RKO (cell line): ENCODE data around the gene ZNF197.
"Not testable (repeated sequence)": the region's sequence is repeated elsewhere in the genome, so short reads cannot be mapped to it uniquely, and the experiment has no call there.

Source experiments
- DNase-seq: peaks from one replicate; pipeline ENCODE4 v3.0.0-alpha.2; 2016; ENCODE audit warnings: low spot score

The ZNF197 gene

DNA sequence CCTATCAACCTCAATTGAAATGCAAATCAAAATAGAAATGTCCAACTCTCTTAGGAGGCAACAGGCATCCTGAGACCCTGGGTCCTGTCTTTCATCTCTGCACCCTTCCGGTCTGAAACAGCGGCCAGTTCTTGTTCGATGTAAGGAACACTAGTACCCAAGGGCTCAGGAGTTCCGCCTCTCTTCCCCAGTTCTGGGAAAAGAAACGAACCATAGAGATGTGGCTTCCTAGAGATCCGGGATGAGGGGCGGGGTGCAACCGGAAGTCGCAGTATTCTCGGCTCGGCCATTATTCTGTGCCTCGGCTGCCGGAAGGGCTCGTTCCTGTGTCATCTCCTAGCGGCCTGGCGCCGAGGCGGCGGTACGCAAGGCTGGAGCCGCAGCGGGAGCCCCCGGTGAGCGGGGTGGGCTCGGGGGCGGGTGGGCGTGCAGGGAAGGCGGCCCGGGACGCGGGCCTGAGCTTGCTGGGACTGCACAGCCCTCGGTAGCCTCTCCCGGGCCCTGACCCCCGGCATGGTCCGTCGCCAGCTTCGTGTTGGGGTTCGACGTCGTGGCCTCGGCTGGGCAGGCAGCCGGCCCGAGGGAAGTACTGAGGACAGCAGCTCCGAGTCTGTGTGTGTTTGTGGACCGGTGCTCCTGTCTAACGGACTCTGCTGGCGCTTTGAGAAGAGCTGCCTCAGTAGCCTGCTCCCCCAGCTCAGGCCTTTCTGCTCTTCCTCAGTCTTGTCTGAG, at the start of gene ZNF197:
ZNF197 (plus strand) TSS at position 288 of the 732 bp plus-strand sequence. CDS start 4,119 bp downstream, outside the sequence.
- DNase-seq: peak; percentile 93

DNA sequence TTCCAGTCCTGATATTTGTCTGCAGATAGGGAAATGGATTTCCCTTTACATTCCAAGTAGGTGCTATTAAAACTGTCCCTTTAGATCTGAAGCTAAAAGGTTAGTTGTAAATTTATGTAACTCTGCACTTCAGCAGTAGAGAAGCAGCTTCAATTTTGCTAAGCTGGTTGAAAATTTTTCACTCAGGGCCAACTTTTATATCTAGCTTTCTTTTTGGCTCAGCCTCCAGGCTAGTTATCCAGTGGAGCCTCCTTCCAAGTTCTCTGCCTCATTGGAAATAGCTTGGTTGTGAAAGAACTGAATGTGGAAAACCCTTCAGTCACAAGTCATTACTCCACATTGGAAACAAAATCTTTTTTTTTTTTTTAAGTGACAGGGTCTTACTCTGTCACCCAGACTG, 48.2 kb upstream of the ZNF197 start:
- no peak for DNase-seq

DNA sequence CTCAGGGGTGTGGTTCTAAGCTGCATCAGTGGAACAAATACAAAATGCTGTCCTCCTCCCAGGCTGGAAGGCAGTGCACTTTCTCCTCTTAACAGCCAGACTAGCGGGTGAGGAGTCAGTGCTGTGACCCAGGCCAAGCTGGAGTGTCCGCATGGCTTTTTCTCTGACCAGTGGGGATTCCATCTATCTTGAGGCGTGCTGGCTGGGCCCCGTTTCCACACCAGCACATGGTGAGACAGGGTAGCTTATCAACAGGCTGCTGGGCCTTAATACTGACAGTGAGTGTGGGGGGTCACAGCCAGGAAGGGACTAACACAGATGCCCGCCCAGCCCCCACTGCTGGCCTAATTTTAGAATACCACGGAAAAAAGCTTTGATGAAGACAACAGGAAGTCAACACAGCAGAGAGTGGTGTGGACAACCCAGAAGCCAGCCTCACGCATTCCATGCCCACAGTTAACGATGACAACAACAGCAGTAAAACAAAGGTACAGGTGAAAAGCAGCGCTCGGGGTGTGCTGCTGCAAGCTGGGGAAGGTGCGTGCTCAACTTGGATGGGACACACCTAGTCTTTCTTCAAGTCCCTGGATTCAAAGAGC, 47.4 kb upstream of the ZNF197 start:
- DNase-seq: not testable (repeated sequence)

DNA sequence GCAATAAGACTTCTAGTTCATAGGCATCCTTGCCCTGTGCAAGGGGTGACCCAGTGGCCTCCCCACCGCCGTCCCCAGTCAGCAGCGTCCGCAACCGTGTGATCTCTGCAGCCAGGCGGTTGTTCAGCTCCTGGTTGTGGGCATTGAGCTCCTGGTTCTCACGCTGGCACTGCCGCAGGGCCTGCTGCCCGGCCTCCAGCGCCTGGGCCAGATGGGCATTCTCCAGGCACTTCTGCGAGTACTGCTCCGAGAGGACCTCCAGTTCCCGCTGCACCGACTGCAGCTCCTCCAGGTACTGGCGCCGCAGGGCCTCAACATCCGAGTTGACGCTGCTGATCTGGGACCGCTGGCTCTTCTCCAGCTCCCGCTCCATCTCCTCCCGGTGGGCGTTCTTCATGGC, 46.5 kb upstream of the ZNF197 start:
- not testable (repeated sequence) for DNase-seq

DNA sequence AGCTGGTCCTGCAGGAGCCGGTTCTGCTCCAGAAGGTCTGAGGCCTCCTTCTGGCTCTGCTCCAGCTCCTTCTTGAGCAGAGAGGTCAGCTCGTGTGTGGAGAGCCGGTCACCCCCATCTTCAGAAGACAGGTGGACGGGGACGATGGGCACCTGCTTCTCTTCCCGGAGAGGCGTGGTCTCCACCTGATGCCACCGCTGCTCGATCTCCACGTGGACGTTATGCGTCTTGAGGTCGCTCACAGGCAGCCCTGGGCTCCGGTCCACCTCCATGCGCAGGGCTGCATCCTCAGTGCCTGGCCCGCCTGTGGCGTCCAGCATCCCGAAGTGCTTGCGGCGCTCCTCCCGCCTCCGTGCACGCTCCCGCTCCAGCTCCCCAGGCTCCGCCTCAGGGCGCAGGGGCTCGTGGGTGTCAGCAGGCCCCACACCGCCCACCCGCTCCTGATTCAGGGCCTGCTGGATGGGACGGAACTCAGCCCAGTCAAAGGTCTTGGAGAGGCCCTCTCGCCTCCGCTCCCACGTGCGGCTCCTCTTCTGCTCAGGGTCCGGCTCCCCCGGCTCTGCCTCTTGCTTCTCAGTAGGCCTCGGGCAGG, 45.8 kb upstream of the ZNF197 start:
- not testable (repeated sequence) for DNase-seq

DNA sequence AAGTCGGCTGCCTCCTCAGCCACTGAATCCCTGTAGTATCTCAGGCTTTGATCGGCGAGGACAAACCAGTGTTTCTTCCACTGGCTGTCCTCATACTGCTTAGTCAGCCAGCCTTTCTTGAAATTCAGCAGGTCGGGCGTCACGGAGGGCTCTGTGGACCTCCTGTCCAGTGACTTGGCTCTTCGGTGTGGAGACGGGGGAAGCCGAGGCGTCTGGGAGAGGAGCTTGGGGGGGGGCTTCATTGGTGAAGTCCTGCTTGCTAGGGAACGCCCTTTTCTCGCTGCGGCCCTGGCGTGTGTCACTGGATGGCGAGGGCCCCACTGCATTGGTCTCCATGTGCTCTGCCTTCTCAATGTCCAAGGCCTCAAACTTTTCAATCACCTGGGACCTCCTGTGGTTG, 45.1 kb upstream of the ZNF197 start:
- not testable (repeated sequence) for DNase-seq

DNA sequence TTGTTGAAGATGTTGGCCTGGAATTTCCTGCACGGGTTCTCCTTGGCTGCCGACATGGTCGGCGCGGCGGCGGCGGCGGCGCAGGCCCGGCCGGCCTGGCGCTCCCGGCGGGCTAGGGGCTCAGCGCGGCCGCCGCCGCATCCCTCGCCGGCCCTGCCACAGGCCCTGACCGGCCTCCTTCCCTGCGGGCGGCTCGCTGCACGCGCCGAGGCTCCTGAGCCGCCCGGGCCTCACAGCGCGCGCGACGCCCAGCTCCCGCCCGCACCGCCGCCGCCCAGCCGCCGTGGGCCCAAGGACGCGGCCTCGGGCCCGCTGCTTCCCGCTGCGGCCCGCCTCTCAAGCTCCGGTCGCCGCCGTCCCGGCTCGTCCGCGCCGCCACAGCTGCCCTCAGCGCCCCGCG, 43.9 kb upstream of the ZNF197 start:
- DNase-seq: not testable (repeated sequence)

DNA sequence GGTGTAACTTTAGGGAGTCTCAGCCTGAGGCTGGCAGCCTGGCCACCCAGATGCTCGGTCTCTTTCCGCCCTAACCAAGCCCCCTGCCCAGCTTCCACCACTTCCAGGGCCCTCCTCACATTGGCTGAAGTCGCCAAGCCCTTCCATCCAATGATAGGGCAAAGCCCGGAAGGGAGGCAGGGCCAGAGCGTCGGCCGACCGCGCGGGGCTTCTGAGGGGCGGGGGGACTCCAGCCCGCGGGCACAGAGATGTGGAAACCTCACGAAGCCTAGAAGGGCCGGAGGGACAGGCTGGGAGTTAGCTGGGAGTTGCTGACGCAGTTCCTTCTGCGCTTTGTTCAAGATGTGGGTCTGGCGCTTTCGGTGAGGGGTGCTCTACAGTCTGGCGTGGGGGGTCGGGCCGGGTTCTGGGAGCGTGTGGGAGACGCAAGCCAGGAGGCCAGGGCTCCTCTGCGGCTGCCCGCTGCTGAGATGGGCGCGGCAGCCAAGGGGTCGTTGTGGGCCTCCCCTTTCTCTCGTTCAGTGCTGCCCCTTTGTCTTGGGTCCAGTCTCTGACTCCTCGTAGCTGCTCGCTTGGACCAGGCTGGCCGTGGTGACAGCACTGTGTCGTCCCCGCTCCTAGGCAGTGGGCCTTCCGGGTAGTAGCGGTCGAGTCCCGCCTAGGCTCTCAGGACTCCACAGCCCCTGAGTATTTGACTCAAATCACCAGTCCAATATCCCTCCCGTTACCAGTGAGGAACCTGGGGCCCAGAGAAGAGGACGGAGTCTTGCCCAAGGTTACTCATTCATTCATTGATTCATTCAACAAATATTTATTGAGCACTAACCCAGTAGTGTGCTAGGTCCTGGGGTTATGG, 40.0 kb upstream of the ZNF197 start, which contains the start of gene ZNF660:
ZNF660 (plus strand) TSS at position 319 of the 856 bp plus-strand sequence. CDS start 9,230 bp downstream, outside the sequence.
- no peak for DNase-seq

DNA sequence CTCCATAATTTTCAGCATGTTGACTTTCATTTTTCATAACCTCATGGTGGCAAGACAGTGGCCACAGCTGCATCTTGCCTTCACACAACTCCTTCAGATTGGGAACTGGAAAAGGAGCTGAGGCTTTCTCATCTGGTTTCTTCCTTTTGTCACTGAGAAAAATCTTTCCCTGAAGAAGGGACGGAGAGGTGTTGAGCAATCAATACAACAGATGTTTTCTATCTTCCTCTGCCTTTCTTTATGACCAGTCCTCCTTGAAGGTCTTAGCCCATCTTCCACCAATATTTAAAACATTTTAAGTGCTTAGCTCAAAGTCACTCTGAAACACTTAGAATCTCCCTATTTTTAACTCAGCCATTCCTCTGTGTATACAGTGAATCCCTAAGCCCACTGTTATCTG, 28.2 kb upstream of the ZNF197 start:
- no peak for DNase-seq

DNA sequence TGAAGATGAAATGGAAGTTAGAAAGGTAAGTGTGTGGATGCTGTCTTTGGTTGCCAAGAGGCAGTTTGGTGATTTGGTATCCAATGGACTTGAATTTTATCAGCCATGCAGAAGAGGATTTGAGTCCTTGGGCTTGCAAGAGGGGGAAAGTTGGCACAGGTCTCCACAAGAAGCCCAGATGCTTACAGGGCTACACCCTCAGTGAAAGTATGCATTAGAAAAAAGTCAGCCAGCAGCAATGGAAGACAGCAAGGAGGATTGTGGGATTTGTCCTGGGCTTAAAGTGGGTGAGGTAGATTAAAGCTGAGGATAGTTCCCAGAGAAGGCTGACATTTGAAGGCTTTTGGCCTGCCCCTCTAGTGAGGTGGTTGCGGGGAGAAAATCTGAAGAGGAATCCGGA, 23.1 kb upstream of the ZNF197 start:
- DNase-seq: no peak

DNA sequence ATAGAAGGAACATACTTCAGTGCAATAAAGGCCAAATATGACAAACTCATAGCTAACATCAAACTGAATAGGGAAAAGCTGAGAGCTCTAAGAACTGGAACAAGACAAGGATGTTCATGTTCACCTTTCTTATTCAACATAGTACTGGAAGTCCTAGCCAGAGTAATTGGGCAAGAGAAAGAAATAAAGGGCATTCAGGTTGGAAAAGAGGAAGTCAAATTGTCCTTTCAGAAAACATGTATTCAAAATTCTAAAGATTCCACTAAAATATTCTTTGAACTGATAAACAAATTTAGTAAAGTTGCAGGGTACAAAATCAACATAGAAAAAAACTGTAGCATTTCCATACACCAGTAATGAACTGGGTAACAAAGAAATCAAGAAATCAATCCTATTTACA, 12.2 kb upstream of the ZNF197 start:
- no peak for DNase-seq

DNA sequence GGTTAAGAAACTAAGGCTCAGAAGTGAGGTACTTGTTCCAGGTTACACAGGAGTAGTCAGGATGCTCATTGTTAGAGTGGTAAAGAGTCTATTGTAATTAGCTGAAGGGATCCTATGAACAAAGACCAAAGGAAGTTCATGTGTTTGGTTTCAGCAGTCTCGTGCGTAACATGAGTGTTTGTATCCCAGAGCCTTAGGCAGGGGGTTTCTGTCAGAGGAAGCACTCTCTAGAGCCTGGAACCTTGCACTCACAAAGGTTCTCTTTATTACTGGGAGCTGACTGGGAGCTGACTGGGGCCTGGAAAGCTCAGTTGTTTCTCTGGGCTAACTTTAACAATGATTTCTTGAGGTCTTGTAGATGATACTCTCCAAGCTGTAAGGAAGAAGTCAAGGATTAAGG, 3.9 kb downstream of the ZNF197 start:
- no peak for DNase-seq

DNA sequence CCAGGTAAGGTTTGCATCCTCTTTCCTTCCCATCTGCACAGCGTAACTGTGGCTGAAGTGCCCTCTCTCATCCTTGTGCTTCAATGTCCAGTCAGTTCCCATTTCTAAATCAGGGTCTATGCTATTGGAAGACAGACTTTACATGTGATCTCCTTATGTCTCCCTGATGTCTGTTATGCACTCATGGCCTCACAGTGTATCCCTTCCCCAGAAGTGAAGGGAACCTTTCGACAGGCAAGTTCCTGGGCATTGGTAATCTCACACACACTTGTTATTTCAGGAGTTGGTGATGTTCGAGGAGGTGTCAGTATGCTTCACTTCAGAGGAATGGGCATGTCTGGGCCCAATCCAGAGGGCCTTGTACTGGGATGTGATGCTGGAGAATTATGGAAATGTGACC, 7.4 kb downstream of the ZNF197 start:
- no peak for DNase-seq

DNA sequence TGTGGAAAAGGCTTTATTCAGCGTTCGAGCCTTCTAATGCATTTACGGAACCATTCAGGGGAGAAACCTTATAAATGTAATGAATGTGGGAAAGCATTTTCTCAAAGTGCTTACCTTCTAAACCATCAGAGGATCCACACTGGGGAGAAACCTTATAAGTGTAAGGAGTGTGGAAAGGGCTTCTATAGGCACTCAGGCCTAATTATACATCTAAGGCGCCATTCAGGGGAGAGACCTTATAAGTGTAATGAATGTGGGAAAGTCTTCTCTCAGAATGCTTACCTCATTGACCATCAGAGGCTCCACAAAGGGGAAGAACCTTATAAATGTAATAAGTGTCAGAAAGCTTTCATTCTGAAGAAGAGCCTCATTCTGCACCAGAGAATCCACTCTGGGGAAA, 17.5 kb downstream of the ZNF197 start:
- no peak for DNase-seq

DNA sequence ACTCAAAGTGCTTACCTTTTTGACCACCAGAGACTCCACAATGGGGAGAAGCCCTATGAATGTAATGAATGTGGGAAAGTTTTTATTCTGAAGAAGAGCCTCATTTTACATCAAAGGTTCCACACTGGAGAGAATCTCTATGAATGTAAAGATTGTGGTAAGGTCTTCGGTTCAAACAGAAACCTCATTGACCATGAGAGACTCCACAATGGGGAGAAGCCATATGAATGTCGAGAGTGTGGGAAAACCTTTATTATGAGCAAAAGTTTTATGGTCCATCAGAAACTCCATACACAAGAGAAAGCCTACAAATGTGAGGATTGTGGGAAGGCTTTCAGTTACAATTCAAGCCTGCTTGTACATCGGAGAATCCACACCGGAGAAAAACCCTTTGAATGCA, 18.2 kb downstream of the ZNF197 start:
- no peak for DNase-seq

DNA sequence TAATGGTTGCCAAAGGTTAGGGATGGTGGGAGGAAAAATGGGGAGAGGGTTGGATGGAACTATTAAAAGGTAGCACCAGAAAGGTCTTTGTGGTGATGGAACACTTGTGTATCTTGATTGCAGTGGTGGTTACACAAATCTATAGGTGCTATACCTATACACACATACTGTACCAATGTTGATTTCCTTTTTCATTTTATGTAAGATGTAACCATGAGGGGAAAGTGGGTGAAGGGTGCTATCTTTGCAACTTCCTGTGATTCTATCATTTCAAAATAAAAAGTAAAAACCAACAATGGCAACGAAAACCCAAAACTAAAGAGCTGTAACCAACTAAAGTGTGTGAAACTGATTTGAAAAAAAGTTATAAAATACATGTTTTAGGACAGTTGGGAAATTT, 22.9 kb downstream of the ZNF197 start:
- no peak for DNase-seq

DNA sequence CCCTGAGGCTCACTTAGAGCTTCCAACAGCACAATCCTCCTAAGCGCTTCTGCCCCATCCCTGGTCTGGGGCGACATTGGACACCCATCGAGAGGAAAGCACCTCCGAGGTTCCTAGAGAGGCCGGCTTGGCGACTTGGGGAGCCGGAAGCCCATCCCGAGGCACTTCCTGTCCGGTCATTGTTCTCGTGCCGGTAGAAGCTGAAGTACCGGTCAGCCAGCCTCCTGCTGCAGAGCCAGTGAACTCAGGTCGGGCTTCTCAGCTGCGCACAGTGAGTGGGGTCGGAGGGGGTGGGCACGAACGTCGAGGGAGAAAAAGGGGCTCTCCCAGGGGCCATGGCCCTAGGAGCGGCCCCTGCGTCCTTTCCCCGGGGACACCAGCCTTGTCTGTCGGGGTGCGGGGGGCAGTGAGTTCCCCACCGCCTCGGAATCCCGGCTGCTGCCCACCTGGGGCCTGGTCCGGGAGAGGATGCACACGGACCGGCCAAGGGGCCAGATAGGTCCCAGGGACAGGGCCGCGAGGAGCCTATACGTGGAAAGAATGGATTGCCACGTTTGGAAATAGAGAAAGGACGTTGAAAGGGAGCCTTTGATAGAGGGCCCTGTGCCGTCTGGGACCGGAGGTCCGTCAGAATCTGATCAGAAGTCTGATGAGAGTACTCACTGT, 23.9 kb downstream of the ZNF197 start, which contains the start of gene ZNF35:
ZNF35 (plus strand) TSS at position 169 of the 666 bp plus-strand sequence. CDS start 2,336 bp downstream, outside the sequence.
- peak; percentile 95 for DNase-seq

DNA sequence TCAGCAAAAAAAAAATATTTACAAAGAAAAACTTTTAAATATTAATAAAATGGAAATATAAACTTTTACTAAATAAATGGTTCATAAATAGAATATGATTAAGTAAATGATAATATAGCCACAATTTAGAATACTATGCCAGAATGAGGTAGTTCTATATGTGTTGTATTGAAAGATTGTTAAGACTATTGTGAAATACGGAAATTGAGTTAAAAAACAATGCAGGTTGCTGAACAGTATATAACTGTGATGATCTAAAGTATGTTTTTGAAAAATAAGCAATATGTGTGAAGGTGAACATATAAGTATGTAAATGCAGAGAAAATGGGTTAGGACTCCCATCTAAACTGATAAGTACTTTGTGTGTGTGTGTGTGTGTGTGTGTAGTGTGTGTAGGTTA, 24.9 kb downstream of the ZNF197 start:
- no peak for DNase-seq

DNA sequence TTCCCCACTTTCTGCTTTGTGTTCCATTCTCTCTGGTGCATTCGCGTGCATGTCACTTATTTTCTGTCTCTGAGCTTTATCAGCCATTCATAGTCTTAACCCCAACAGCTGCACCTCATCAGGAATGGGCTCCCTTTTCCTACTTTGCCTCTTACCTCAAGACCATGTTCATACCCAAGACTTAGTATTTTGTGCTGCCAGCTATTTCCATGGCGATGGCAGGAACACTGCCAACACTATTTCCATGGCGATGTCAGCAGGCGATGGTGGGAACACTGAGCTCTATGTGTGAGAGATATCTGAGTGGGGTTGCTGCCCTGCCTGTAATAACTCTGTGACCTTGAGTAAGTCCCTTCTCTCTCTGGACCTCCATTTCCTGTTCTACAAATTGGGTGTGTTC, 29.2 kb downstream of the ZNF197 start:
- no peak for DNase-seq

DNA sequence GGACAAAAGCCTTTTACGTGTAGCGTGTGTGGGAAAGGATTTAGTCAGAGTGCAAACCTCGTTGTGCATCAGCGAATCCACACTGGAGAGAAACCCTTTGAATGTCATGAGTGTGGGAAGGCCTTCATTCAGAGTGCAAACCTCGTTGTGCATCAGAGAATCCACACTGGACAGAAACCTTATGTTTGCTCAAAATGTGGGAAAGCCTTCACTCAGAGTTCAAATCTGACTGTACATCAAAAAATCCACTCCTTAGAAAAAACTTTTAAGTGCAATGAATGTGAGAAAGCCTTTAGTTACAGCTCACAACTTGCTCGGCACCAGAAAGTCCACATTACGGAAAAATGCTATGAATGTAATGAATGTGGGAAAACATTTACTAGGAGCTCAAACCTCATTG, 34.2 kb downstream of the ZNF197 start:
- DNase-seq: no peak

DNA sequence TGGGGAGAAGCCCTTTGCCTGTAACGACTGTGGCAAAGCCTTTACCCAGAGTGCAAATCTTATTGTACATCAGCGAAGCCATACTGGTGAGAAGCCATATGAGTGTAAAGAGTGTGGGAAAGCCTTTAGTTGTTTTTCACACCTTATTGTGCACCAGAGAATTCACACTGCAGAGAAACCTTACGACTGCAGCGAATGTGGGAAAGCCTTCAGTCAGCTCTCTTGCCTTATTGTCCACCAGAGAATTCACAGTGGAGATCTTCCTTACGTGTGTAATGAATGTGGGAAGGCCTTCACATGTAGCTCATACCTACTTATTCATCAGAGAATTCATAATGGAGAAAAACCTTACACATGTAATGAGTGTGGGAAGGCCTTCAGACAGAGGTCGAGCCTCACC, 34.6 kb downstream of the ZNF197 start:
- DNase-seq: no peak

DNA sequence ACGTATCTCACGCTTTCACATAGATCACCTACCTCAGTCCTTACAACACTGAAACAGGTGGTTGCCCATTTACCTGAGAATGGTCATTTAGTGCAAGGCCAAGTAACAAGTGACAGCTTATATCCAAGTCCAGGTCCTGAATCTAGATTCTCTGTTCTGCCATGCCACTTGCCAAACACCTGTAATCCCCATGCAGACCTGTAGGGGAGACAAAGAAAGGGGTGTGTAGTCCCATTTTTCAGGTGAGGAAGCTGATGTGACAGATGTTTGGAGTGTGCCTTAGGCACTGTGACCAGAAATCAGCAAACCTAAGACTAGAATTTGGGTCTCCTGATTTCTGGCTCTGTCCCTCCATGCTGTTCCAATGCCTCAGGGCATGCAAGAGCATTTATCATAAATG, 36.4 kb downstream of the ZNF197 start:
- DNase-seq: peak; percentile 15
